Measurements from ENCODE around the gene MON2.

The MON2 gene

GRCh38 chr12:62520361-62520760 is 53.7 kb downstream of the MON2 start:
- FAIRE-seq (no peak), DNase-seq (ENCODE audit: insufficient read length, low spot score) (no peak)
- no peak for TF ChIP-seq CTCF (IDR thresholded peaks at IDR 0.05; ENCODE audit: insufficient read depth, missing control alignments)

DNA sequence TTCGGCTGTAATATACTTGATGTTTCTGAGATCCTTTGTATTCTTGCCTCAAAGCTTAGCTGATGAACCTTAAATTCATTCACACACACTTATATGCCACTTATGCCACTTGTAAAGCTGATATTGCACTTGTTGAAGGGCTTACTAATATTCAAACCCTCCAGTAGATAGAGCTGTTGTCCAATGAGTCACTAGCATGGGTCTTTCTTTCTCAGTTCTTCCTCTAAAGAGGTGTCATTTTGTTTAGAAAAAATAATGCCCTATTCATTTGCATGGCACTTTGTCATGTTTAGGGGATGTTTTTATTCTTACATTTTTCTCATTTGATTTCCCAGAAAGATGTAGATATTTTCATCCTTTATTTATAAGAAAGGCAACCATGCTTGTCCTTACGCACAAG is 56.4 kb downstream of the MON2 start:
- FAIRE-seq (no peak), DNase-seq (ENCODE audit: insufficient read length, low spot score) (no peak)
- no peak for TF ChIP-seq CTCF (IDR thresholded peaks at IDR 0.05; ENCODE audit: insufficient read depth, missing control alignments)

DNA sequence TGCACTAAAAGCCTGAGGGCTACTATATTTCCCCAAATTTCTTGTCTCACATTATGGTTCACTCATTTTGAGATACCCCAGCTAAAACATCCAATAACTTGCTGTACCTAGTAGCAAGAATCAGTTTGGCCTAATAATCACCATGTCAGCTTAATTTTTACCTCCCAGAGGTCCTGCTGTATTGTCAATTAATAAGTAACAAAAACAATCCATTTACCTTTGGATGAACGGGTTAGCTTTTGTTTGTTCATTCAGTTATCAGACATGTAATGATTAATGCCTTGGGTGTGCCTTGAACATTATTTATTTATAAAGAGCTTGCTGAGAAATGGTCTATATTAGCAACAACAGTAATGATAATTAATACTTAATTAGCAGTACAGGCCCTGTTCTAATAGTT is 57.0 kb downstream of the MON2 start:
- no peak for TF ChIP-seq CTCF (IDR thresholded peaks at IDR 0.05; ENCODE audit: insufficient read depth, missing control alignments)
- FAIRE-seq (no peak), DNase-seq (ENCODE audit: insufficient read length, low spot score) (no peak)

DNA sequence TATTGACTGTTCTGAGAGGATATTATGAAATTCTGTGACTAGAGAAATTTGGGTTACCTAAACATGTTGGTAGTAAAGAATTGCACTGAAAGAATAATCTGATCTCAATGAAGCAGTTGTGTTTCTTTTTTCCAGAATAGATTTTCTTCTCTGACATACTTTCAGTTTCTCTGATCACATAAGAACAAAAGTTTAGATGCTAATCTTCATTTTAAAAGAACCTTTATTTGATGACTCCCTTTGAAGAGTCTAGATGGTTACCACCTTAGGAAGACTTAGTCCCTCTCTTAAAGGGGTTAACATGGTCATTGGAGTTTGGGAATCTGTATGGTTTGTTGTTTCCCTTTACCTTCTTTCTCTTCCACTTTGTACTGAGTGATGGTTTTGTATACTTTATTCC is 58.6 kb downstream of the MON2 start:
- TF ChIP-seq CTCF (IDR thresholded peaks at IDR 0.05; ENCODE audit: insufficient read depth, missing control alignments), result no peak
- no peak for FAIRE-seq
- no peak for DNase-seq (ENCODE audit: insufficient read length, low spot score)

GRCh38 chr12:62530596-62530995 is 64.0 kb downstream of the MON2 start:
- DNase-seq (ENCODE audit: insufficient read length, low spot score), result no peak
- no peak for TF ChIP-seq CTCF (IDR thresholded peaks at IDR 0.05; ENCODE audit: insufficient read depth, missing control alignments)
- no peak for FAIRE-seq

DNA sequence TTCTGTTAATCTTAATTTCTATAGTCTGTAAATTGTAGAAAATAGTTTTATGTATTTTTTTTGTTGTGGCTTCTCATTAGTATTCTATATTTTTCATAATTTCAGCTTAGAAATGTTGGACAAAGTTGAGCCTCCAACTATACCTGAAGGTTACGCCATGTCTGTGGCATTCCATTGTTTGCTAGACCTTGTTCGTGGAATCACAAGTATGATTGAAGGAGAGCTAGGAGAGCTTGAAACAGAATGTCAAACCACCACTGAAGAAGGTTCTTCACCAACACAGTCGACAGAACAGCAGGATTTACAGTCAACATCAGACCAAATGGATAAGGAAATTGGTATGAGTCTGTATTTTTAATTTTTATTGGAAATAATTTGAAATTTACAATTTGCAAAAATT is 65.7 kb downstream of the MON2 start:
- no peak for FAIRE-seq
- no peak for DNase-seq (ENCODE audit: insufficient read length, low spot score)
- TF ChIP-seq CTCF (IDR thresholded peaks at IDR 0.05; ENCODE audit: insufficient read depth, missing control alignments), result no peak

- DNase-seq (ENCODE audit: insufficient read length, low spot score) (no peak), FAIRE-seq (no peak)
- no peak for TF ChIP-seq CTCF (IDR thresholded peaks at IDR 0.05; ENCODE audit: insufficient read depth, missing control alignments)
Observed at GRCh38 chr12:62533087-62533754, 66.6 kb downstream of the MON2 start.
